H9 (cell line): ENCODE results near the gene DUSP7. TPM values are rescaled to one million over a fixed set of nuclear protein-coding genes. Genes with fewer than 3 reads are reported as not detected.

Experiments
- DNase-seq: peaks from one replicate; pipeline ENCODE4 v3.0.0-alpha.2; 2017
- H2AFZ ChIP-seq: one replicate; pipeline ENCODE4 v1.6.1; 2013; ENCODE audit warnings: mild to moderate bottlenecking, low read length, control low read depth, moderate library complexity
- H2AK5ac ChIP-seq: 2 replicates; pipeline ENCODE4 v1.6.1; 2013; ENCODE audit warnings: low read length, control low read depth, mixed read lengths; ENCODE audit not compliant: insufficient read length
- H2BK120ac ChIP-seq: one replicate; pipeline ENCODE4 v1.6.1; 2013; ENCODE audit warnings: low read depth, mild to moderate bottlenecking, low read length, control low read depth, inconsistent platforms; ENCODE audit not compliant: poor library complexity, severe bottlenecking
- H2BK12ac ChIP-seq: 2 replicates; pipeline ENCODE4 v1.6.1; 2013; ENCODE audit warnings: low read length, control low read depth, mixed read lengths, low read depth; ENCODE audit not compliant: insufficient read length
- H2BK15ac ChIP-seq: 2 replicates; pipeline ENCODE4 v1.6.1; 2013; ENCODE audit warnings: low read depth, low read length, control low read depth
- H2BK20ac ChIP-seq: one replicate; pipeline ENCODE4 v1.6.1; 2013; ENCODE audit warnings: low read depth, mild to moderate bottlenecking, low read length, control low read depth, inconsistent platforms; ENCODE audit not compliant: poor library complexity, severe bottlenecking
- H2BK5ac ChIP-seq: 2 replicates; pipeline ENCODE4 v1.6.1; 2013; ENCODE audit warnings: low read length, control low read depth, mixed read lengths; ENCODE audit not compliant: insufficient read length
- H3K14ac ChIP-seq: 2 replicates; pipeline ENCODE4 v1.6.1; 2013; ENCODE audit warnings: low read length, control low read depth; ENCODE audit not compliant: insufficient read depth
- H3K18ac ChIP-seq: 2 replicates; pipeline ENCODE4 v1.6.1; 2013; ENCODE audit warnings: low read depth, mild to moderate bottlenecking, mixed read lengths, low read length, control low read depth; ENCODE audit not compliant: insufficient read length
- H3K23ac ChIP-seq: 2 replicates; pipeline ENCODE4 v1.6.1; 2013; ENCODE audit warnings: low read length, control low read depth, mixed read lengths, low read depth; ENCODE audit not compliant: insufficient read length
- H3K23me2 ChIP-seq: 2 replicates; pipeline ENCODE4 v1.6.1; 2013; ENCODE audit warnings: low read depth, mild to moderate bottlenecking, mixed read lengths, low read length, control low read depth; ENCODE audit not compliant: insufficient read length, poor library complexity, severe bottlenecking
- H3K27ac ChIP-seq: 2 replicates; pipeline ENCODE4 v1.5.1; 2013; ENCODE audit warnings: low read length, control low read depth, mixed read lengths, low read depth; ENCODE audit not compliant: insufficient read length
- H3K27me3 ChIP-seq: 2 replicates; pipeline ENCODE4 v1.6.1; 2013; ENCODE audit warnings: low read length, control low read depth, inconsistent platforms; ENCODE audit not compliant: insufficient read depth
- H3K4ac ChIP-seq: 2 replicates; pipeline ENCODE4 v1.6.1; 2013; ENCODE audit warnings: low read depth, mild to moderate bottlenecking, control low read depth, inconsistent platforms, low read length, moderate library complexity
- H3K4me1 ChIP-seq: 2 replicates; pipeline ENCODE4 v1.6.1; 2013; ENCODE audit warnings: low read length, control low read depth, inconsistent platforms; ENCODE audit not compliant: insufficient read depth
- H3K4me2 ChIP-seq: 2 replicates; pipeline ENCODE4 v1.6.1; 2013; ENCODE audit warnings: low read length, control low read depth, mixed read lengths; ENCODE audit not compliant: insufficient read length, insufficient read depth
- H3K56ac ChIP-seq: 2 replicates; pipeline ENCODE4 v1.6.1; 2013; ENCODE audit warnings: low read depth, mild to moderate bottlenecking, mixed read lengths, low read length, control low read depth; ENCODE audit not compliant: insufficient read length
- H3K79me1 ChIP-seq: 2 replicates; pipeline ENCODE4 v1.6.1; 2013; ENCODE audit warnings: low read depth, mild to moderate bottlenecking, moderate library complexity, low read length, control low read depth, inconsistent platforms; ENCODE audit not compliant: insufficient read depth, poor library complexity, severe bottlenecking
- H3K79me2 ChIP-seq: 2 replicates; pipeline ENCODE4 v1.6.1; 2013; ENCODE audit warnings: low read length, control low read depth, inconsistent platforms; ENCODE audit not compliant: insufficient read depth
- H3K9ac ChIP-seq: 2 replicates; pipeline ENCODE4 v1.6.1; 2013; ENCODE audit warnings: low read length, control low read depth, mixed read lengths; ENCODE audit not compliant: insufficient read length; ENCODE audit errors: extremely low read depth
- H3K9me3 ChIP-seq: one replicate; pipeline ENCODE4 v1.6.1; 2013; ENCODE audit warnings: low read depth, low read length, inconsistent platforms; ENCODE audit not compliant: control insufficient read depth
- H3T11ph ChIP-seq: one replicate; pipeline ENCODE4 v1.6.1; 2013; ENCODE audit warnings: mild to moderate bottlenecking, low read length, control low read depth, inconsistent platforms
- H4K20me1 ChIP-seq: one replicate; pipeline ENCODE4 v1.6.1; 2013; ENCODE audit not compliant: control insufficient read depth, insufficient read length, insufficient read depth
- H4K5ac ChIP-seq: 2 replicates; pipeline ENCODE4 v1.6.1; 2013; ENCODE audit warnings: low read depth, mild to moderate bottlenecking, mixed read lengths, low read length, control low read depth; ENCODE audit not compliant: insufficient read length
- H4K8ac ChIP-seq: replicated peaks from 2 replicates; pipeline ENCODE4 v1.6.1; 2013; ENCODE audit warnings: low read length, control low read depth, mixed read lengths, low read depth; ENCODE audit not compliant: insufficient read length
- H4K91ac ChIP-seq: 2 replicates; pipeline ENCODE4 v1.6.1; 2013; ENCODE audit warnings: low read depth, mild to moderate bottlenecking, moderate library complexity, mixed read lengths, low read length, control low read depth; ENCODE audit not compliant: insufficient read length
- H3K27ac Mint-ChIP-seq, 3 experiments: 2 replicates in 2 of 3; 3 replicates in 1 of 3; pipeline ENCODE4 v1.8.0; 2020 to 2021; ENCODE audit warnings: mixed read lengths in 3 of 3, mild to moderate bottlenecking in 1 of 3, moderate library complexity in 1 of 3
- H3K27me3 Mint-ChIP-seq: 2 replicates; pipeline ENCODE4 v1.8.0; 2021; ENCODE audit warnings: low read depth, mild to moderate bottlenecking, moderate library complexity, mixed read lengths
- H3K36me3 Mint-ChIP-seq, 3 experiments: 2 replicates in 2 of 3; 3 replicates in 1 of 3; pipeline ENCODE4 v1.8.0; 2020 to 2021; ENCODE audit warnings: low read depth in 3 of 3, mixed read lengths in 3 of 3; ENCODE audit not compliant: insufficient read depth in 1 of 3
- H3K4me1 Mint-ChIP-seq, 2 experiments: 2 replicates each; pipeline ENCODE4 v1.8.0; 2020; ENCODE audit warnings: mixed read lengths in 2 of 2
- H3K4me3 Mint-ChIP-seq, 2 experiments: 2 replicates in 1 of 2; 3 replicates in 1 of 2; pipeline ENCODE4 v1.8.0; 2020 to 2021; ENCODE audit warnings: mild to moderate bottlenecking in 2 of 2, mixed read lengths in 2 of 2, moderate library complexity in 1 of 2
- H3K9me3 Mint-ChIP-seq, 2 experiments: 2 replicates in 1 of 2; 3 replicates in 1 of 2; pipeline ENCODE4 v1.8.0; 2020; ENCODE audit warnings: mild to moderate bottlenecking in 2 of 2, mixed read lengths in 2 of 2, moderate library complexity in 1 of 2
- WGBS: extraction: QIAGEN DNeasy Blood & Tissue Kit; methylation state at CpG from one replicate; pipeline ENCODE4 v1.1.7; 2013; ENCODE audit warnings: missing lambda C conversion rate, low lambda C conversion rate, mixed read lengths; ENCODE audit not compliant: insufficient read length; ENCODE audit errors: extremely low coverage; 5-methylcytosine and 5-hydroxymethylcytosine counted together
- total RNA-seq: library from RNA; stranded (reverse); gene quantifications from 2 replicates; pipeline ENCODE4 v1.2.1, GENCODE V29; 2021
- TF ChIP-seq, protein P1 (sequence below): fragments of 200-600 bp; sonication (generic); conservative IDR thresholded peaks from 3 replicates; pipeline ENCODE4 v1.8.0; 2021; ENCODE audit warnings: antibody characterized with exemption, mild to moderate bottlenecking

DUSP7 gene
- total RNA-seq, 1 experiment from 2014 or later = 24.0 TPM

DNA sequence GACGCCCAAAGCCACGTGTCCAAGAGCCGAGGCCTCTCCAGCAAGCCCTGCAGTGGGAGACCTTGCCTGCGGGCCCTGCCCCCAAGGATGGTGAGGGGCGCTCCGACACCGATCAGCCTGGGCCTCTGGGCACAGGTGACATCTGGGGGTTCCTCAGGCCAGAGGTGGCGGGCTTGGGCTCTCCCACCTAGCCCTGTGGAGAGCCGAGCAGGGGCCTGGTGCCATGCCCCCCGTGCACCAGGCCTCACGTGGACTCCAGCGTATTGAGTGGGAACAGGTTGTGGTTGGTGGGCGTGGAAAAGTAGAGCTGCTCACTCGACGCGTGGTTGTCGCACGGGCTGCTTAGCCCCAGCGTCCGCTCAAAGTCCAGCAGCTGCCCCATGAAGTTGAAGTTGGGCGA is 5.8 kb downstream of the DUSP7 start:
- H2BK20ac ChIP-seq = no peak overlapping the region
- DNase-seq = no peak
- TF ChIP-seq, protein P1, sequence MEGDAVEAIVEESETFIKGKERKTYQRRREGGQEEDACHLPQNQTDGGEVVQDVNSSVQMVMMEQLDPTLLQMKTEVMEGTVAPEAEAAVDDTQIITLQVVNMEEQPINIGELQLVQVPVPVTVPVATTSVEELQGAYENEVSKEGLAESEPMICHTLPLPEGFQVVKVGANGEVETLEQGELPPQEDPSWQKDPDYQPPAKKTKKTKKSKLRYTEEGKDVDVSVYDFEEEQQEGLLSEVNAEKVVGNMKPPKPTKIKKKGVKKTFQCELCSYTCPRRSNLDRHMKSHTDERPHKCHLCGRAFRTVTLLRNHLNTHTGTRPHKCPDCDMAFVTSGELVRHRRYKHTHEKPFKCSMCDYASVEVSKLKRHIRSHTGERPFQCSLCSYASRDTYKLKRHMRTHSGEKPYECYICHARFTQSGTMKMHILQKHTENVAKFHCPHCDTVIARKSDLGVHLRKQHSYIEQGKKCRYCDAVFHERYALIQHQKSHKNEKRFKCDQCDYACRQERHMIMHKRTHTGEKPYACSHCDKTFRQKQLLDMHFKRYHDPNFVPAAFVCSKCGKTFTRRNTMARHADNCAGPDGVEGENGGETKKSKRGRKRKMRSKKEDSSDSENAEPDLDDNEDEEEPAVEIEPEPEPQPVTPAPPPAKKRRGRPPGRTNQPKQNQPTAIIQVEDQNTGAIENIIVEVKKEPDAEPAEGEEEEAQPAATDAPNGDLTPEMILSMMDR = no peak
- no peak overlapping the region for H2BK12ac ChIP-seq
- no peak overlapping the region for H3K14ac ChIP-seq
- H3K4me1 ChIP-seq = peaks cover 5% of the 10 kb centered on the region; the same call in 1 of the 2 replicates
- no peaks in the 10 kb centered on the region for H3K9me3 ChIP-seq
- H3K27me3 ChIP-seq = no peaks in the 10 kb centered on the region
- WGBS = no CpG with 5 or more reads among the region's 21 CpGs
- H3K18ac ChIP-seq = no peak overlapping the region
- no peak overlapping the region for H4K8ac ChIP-seq
- H2AK5ac ChIP-seq = no peak overlapping the region
- no peak overlapping the region for H3K4me2 ChIP-seq
- no peak overlapping the region for H3K23ac ChIP-seq
- H3K56ac ChIP-seq = no peak overlapping the region
- peaks cover 6% of the 10 kb centered on the region for H3K23me2 ChIP-seq
- H2BK15ac ChIP-seq = no peak overlapping the region
- Mint-ChIP-seq H3K9me3 (no peaks in the 10 kb centered on the region), H3K4me3 (no peak overlapping the region), H3K36me3 (peaks cover 15 to 44% (median 35%) of the 10 kb centered on the region in 3 experiments; a peak in 6 of 7 replicates), H3K27me3 (peaks cover 2% of the 10 kb centered on the region; the same call in 1 of the 2 replicates), H3K27ac (no peak overlapping the region), H3K4me1 (peaks cover 18 to 25% of the 10 kb centered on the region in 2 experiments)
- H4K20me1 ChIP-seq = no peaks in the 10 kb centered on the region
- no peaks in the 10 kb centered on the region for H3K79me1 ChIP-seq
- no peak overlapping the region for H3K9ac ChIP-seq
- H4K91ac ChIP-seq = no peak overlapping the region
- no peak overlapping the region for H3K4ac ChIP-seq
- no peak overlapping the region for H4K5ac ChIP-seq
- no peak overlapping the region for H3T11ph ChIP-seq
- no peak overlapping the region for H2AFZ ChIP-seq
- no peak overlapping the region for H2BK5ac ChIP-seq
- no peak overlapping the region for H2BK120ac ChIP-seq
- no peak overlapping the region for H3K27ac ChIP-seq
- H3K79me2 ChIP-seq = no peaks in the 10 kb centered on the region
